SU-DHL-6 (cell line): Measurements from ENCODE around the gene POLR2H.

Experiments used
- CTCF ChIP-seq: fragments of 200-600 bp; sonication (generic); IDR thresholded peaks from one replicate; pipeline ENCODE4 v1.5.1; 2017; ENCODE audit warnings: antibody characterized with exemption, mild to moderate bottlenecking, low read length, moderate library complexity; ENCODE audit not compliant: insufficient read depth, poor library complexity, severe bottlenecking
- EZH2phosphoT487 ChIP-seq: fragments of 200-600 bp; sonication (generic), shearing (Covaris generic); conservative IDR thresholded peaks from 2 replicates; pipeline ENCODE4 v1.6.1; 2018; ENCODE audit warnings: mild to moderate bottlenecking, antibody characterized with exemption, low read length, moderate library complexity, mixed read lengths

- TF ChIP-seq CTCF = no peak
- TF ChIP-seq EZH2phosphoT487 = no peak
These were observed 17.3 kb downstream of the POLR2H start for GRCh38 chr3:184378651-184379357.
